ENCODE data around the gene RNF115.

The RNF115 gene

GRCh38 chr1:145806844-145807243, 17.1 kb downstream of the RNF115 start:
- DNase-seq (no peak), ATAC-seq (ENCODE audit: insufficient read depth, low read depth) (no peak)
- H3K9me3 ChIP-seq (ENCODE audit: insufficient read depth, low read length, severe bottlenecking) = no peaks in the 10 kb centered on the region
- no peaks in the 10 kb centered on the region for H3K36me3 ChIP-seq (ENCODE audit: insufficient read depth, low read length)
- no peak overlapping the region for H3K4me2 ChIP-seq (ENCODE audit: insufficient read depth, low read length)
- H3K4me3 ChIP-seq (ENCODE audit: low read depth in 1 of 2, low read length in 2 of 2) = no peak overlapping the region
- H3K27ac ChIP-seq (ENCODE audit: low read length) = no peak overlapping the region
- no peak overlapping the region for H3K9ac ChIP-seq (ENCODE audit: low read depth, low read length)
- TF ChIP-seq CTCF (IDR thresholded peaks at IDR 0.05; ENCODE audit: borderline replicate concordance, extremely low read depth, low read length, poor library complexity, severe bottlenecking) (no peak), EZH2 (IDR thresholded peaks at IDR 0.05; ENCODE audit: borderline replicate concordance, low read depth, low read length, severe bottlenecking) (no peak)
- no peak overlapping the region for H2AFZ ChIP-seq (ENCODE audit: low read depth, low read length)
- peaks cover 10% of the 10 kb centered on the region; the same call in 1 of the 2 replicates for H4K20me1 ChIP-seq (ENCODE audit: insufficient read depth, low read length)
- no peaks in the 10 kb centered on the region for H3K4me1 ChIP-seq (ENCODE audit: insufficient read depth, low read length)
- no peaks in the 10 kb centered on the region for H3K27me3 ChIP-seq (ENCODE audit: insufficient read depth, low read length, poor library complexity)
- H3K79me2 ChIP-seq (ENCODE audit: insufficient read depth, low read length) = peaks cover 70% of the 10 kb centered on the region

GRCh38 chr1:145806408-145806807, 17.5 kb downstream of the RNF115 start:
- peaks cover 10% of the 10 kb centered on the region; the same call in 1 of the 2 replicates for H4K20me1 ChIP-seq (ENCODE audit: insufficient read depth, low read length)

DNA sequence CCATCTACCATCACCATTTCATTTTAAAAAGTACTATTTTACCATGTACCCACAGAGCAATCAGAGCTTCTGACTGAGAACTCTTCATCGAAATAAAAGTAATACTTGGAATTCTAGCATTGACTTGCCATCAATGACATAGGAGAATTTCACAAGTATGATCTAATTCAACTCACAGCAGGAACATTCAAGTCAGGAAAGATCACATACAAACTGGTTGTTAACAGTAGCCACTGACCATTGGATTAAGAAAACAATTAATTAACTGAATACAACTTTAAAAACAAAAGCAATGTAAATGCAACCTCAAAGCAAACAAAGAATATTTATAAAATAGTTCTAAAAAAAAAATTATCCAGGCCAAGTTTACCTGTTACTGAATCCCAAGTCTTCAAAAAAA, 18.8 kb downstream of the RNF115 start:
- no peak overlapping the region for H3K9ac ChIP-seq (ENCODE audit: low read depth, low read length)
- no peaks in the 10 kb centered on the region for H3K9me3 ChIP-seq (ENCODE audit: insufficient read depth, low read length, severe bottlenecking)
- TF ChIP-seq EZH2 (IDR thresholded peaks at IDR 0.05; ENCODE audit: borderline replicate concordance, low read depth, low read length, severe bottlenecking) = no peak
- TF ChIP-seq CTCF (IDR thresholded peaks at IDR 0.05; ENCODE audit: borderline replicate concordance, extremely low read depth, low read length, poor library complexity, severe bottlenecking) = no peak
- no peak for DNase-seq
- H3K4me3 ChIP-seq (ENCODE audit: low read depth in 1 of 2, low read length in 2 of 2) = no peak overlapping the region
- H2AFZ ChIP-seq (ENCODE audit: low read depth, low read length) = no peak overlapping the region
- H3K79me2 ChIP-seq (ENCODE audit: insufficient read depth, low read length) = peaks cover 87% of the 10 kb centered on the region
- H3K4me1 ChIP-seq (ENCODE audit: insufficient read depth, low read length) = no peaks in the 10 kb centered on the region
- no peaks in the 10 kb centered on the region for H3K27me3 ChIP-seq (ENCODE audit: insufficient read depth, low read length, poor library complexity)
- peaks cover 10% of the 10 kb centered on the region; the same call in 1 of the 2 replicates for H4K20me1 ChIP-seq (ENCODE audit: insufficient read depth, low read length)
- H3K4me2 ChIP-seq (ENCODE audit: insufficient read depth, low read length) = no peak overlapping the region
- ATAC-seq (ENCODE audit: insufficient read depth, low read depth) = no peak
- H3K27ac ChIP-seq (ENCODE audit: low read length) = no peak overlapping the region
- no peaks in the 10 kb centered on the region for H3K36me3 ChIP-seq (ENCODE audit: insufficient read depth, low read length)

More at GRCh38 chr1:145806408-145806807, 17.5 kb downstream of the RNF115 start:
- H3K27me3 ChIP-seq (ENCODE audit: insufficient read depth, low read length, poor library complexity) = no peaks in the 10 kb centered on the region
- H3K9me3 ChIP-seq (ENCODE audit: insufficient read depth, low read length, severe bottlenecking) = no peaks in the 10 kb centered on the region
- H3K36me3 ChIP-seq (ENCODE audit: insufficient read depth, low read length) = no peaks in the 10 kb centered on the region
- peaks cover 74% of the 10 kb centered on the region for H3K79me2 ChIP-seq (ENCODE audit: insufficient read depth, low read length)
- H2AFZ ChIP-seq (ENCODE audit: low read depth, low read length) = no peak overlapping the region
- H3K4me2 ChIP-seq (ENCODE audit: insufficient read depth, low read length) = no peak overlapping the region
- no peak overlapping the region for H3K4me3 ChIP-seq (ENCODE audit: low read depth in 1 of 2, low read length in 2 of 2)
- no peak for TF ChIP-seq CTCF (IDR thresholded peaks at IDR 0.05; ENCODE audit: borderline replicate concordance, extremely low read depth, low read length, poor library complexity, severe bottlenecking)
- TF ChIP-seq EZH2 (IDR thresholded peaks at IDR 0.05; ENCODE audit: borderline replicate concordance, low read depth, low read length, severe bottlenecking) = no peak
- ATAC-seq (ENCODE audit: insufficient read depth, low read depth) = no peak
- no peak overlapping the region for H3K9ac ChIP-seq (ENCODE audit: low read depth, low read length)
- DNase-seq = no peak
- no peaks in the 10 kb centered on the region for H3K4me1 ChIP-seq (ENCODE audit: insufficient read depth, low read length)
- H3K27ac ChIP-seq (ENCODE audit: low read length) = no peak overlapping the region

Data from DND-41 (cell line).